CD4-positive, alpha-beta T cell treated with Interleukin-1 beta for 1 hour (primary cell): ENCODE data around the gene MRPS34.

Experiments used
- DNase-seq, 2 donors: peaks; one replicate each; pipeline ENCODE4 v3.0.0-alpha.2; 2020 to 2022

The MRPS34 gene

GRCh38 chr16:1768767-1769401 is 4.0 kb downstream of the MRPS34 start:
- no peak for DNase-seq

- DNase-seq = no peak
These were observed 4.7 kb downstream of the MRPS34 start for GRCh38 chr16:1768061-1768766.

- no peak for DNase-seq
These were observed 5.6 kb downstream of the MRPS34 start for GRCh38 chr16:1767116-1767994.

GRCh38 chr16:1766701-1767100 is 6.2 kb downstream of the MRPS34 start:
- no peak for DNase-seq

- DNase-seq = no peak
These were observed 6.7 kb downstream of the MRPS34 start for GRCh38 chr16:1766231-1766630.

GRCh38 chr16:1765826-1766225 is 7.1 kb downstream of the MRPS34 start:
- DNase-seq = no peak

- DNase-seq = no peak
These were observed 8.0 kb downstream of the MRPS34 start for GRCh38 chr16:1764971-1765370.

- DNase-seq = no peak
These were observed 9.1 kb downstream of the MRPS34 start for GRCh38 chr16:1763521-1764511.

- DNase-seq = no peak
These were observed 9.9 kb downstream of the MRPS34 start for GRCh38 chr16:1762879-1763520.

- no peak for DNase-seq
These were observed 10.6 kb downstream of the MRPS34 start for GRCh38 chr16:1762196-1762878.

GRCh38 chr16:1761751-1762150 is 11.2 kb downstream of the MRPS34 start:
- no peak for DNase-seq

- DNase-seq = no peak
These were observed 12.0 kb downstream of the MRPS34 start for GRCh38 chr16:1760911-1761310.

- DNase-seq = no peak
These were observed 13.4 kb downstream of the MRPS34 start for GRCh38 chr16:1759511-1759910.

- no peak for DNase-seq
These were observed 14.0 kb downstream of the MRPS34 start for GRCh38 chr16:1758923-1759322.

- DNase-seq = no peak
These were observed 15.0 kb downstream of the MRPS34 start for GRCh38 chr16:1757714-1758461.

- no peak for DNase-seq
These were observed 18.7 kb downstream of the MRPS34 start for GRCh38 chr16:1754204-1754603.

GRCh38 chr16:1752853-1753252 is 20.1 kb downstream of the MRPS34 start:
- DNase-seq = no peak

- DNase-seq = no peak
These were observed 21.0 kb downstream of the MRPS34 start for GRCh38 chr16:1751946-1752345.

- no peak for DNase-seq
These were observed 23.5 kb downstream of the MRPS34 start for GRCh38 chr16:1749152-1750117.
